GM19468 (cell line): ENCODE results near the gene RAB24.
"Not testable (repeated sequence)": the region's sequence is repeated elsewhere in the genome, so short reads cannot be mapped to it uniquely, and the experiment has no call there.

Experiments used
- ATAC-seq: cut with Tn5 transposase; IDR thresholded peaks from one replicate; pipeline ENCODE4 v1.9.1; 2021; ENCODE audit warnings: mild to moderate bottlenecking, moderate library complexity, moderate number of reproducible peaks; ENCODE audit not compliant: unreplicated experiment; ENCODE audit errors: extremely low read depth

Gene RAB24

GRCh38 chr5:177299697-177300096 lies 3.8 kb downstream of the RAB24 start:
- no peak for ATAC-seq

GRCh38 chr5:177297922-177298321 lies 5.6 kb downstream of the RAB24 start:
- ATAC-seq = no peak

- no peak for ATAC-seq
Observed at GRCh38 chr5:177296581-177296980, 6.9 kb downstream of the RAB24 start.

GRCh38 chr5:177295924-177296323 lies 7.6 kb downstream of the RAB24 start:
- no peak for ATAC-seq

- no peak for ATAC-seq
Observed at GRCh38 chr5:177294632-177295031, 8.9 kb downstream of the RAB24 start.

GRCh38 chr5:177293819-177294581 lies 9.5 kb downstream of the RAB24 start:
- no peak for ATAC-seq

GRCh38 chr5:177291735-177292134 lies 11.8 kb downstream of the RAB24 start:
- no peak for ATAC-seq

- ATAC-seq = no peak
Observed at GRCh38 chr5:177290816-177291596, 12.5 kb downstream of the RAB24 start.

- ATAC-seq = no peak
Observed at GRCh38 chr5:177288191-177288590, 15.3 kb downstream of the RAB24 start.

GRCh38 chr5:177276886-177277285 lies 26.6 kb downstream of the RAB24 start:
- no peak for ATAC-seq

GRCh38 chr5:177275883-177276282 lies 27.6 kb downstream of the RAB24 start:
- no peak for ATAC-seq

- ATAC-seq = no peak
Observed at GRCh38 chr5:177271113-177271512, 32.4 kb downstream of the RAB24 start.

- no peak for ATAC-seq
Observed at GRCh38 chr5:177270653-177271052, 32.9 kb downstream of the RAB24 start.

- no peak for ATAC-seq
Observed at GRCh38 chr5:177269976-177270375, 33.5 kb downstream of the RAB24 start.

GRCh38 chr5:177269232-177269895 lies 34.2 kb downstream of the RAB24 start:
- ATAC-seq = no peak

GRCh38 chr5:177265395-177265794 lies 38.1 kb downstream of the RAB24 start:
- no peak for ATAC-seq

GRCh38 chr5:177264178-177264577 lies 39.3 kb downstream of the RAB24 start:
- no peak for ATAC-seq

GRCh38 chr5:177261510-177261909 lies 42.0 kb downstream of the RAB24 start:
- ATAC-seq = no peak

GRCh38 chr5:177260961-177261360 lies 42.6 kb downstream of the RAB24 start:
- ATAC-seq = no peak

- ATAC-seq = not testable (repeated sequence)
Observed at GRCh38 chr5:177258711-177259110, 44.8 kb downstream of the RAB24 start.

GRCh38 chr5:177256296-177256695 lies 47.2 kb downstream of the RAB24 start:
- ATAC-seq = no peak
